ENCODE results near the gene PDZD8. TPM values are rescaled to one million over a fixed set of nuclear protein-coding genes. Genes with fewer than 3 reads are reported as not detected.

PDZD8 gene
- total RNA-seq, 2 experiments from 2014 or later, result 15.5 to 16.2 TPM

- ChIA-PET POLR2A (no interaction called here), CTCF (no interaction called here)
- peaks cover 3% of the 10 kb centered on the region for H3K27me3 Mint-ChIP-seq
- peaks cover 4% of the 10 kb centered on the region for H3K9me3 Mint-ChIP-seq
- DNase-seq (no peak), ATAC-seq (no peak)
- H3K4me1 Mint-ChIP-seq (ENCODE audit: low read depth), result no peaks in the 10 kb centered on the region
- TF ChIP-seq CTCF (IDR thresholded peaks at IDR 0.05), result no peak
- no peak overlapping the region for H3K4me3 Mint-ChIP-seq
- intact Hi-C loops (cut with micrococcal nuclease), result no loop called here
- no peak overlapping the region for H3K27ac Mint-ChIP-seq
- H3K36me3 Mint-ChIP-seq (ENCODE audit: low read depth), result peaks cover 1% of the 10 kb centered on the region
Measured at GRCh38 chr10:117419159-117419558, 43.9 kb upstream of the PDZD8 start.

GRCh38 chr10:117418121-117418520, 42.9 kb upstream of the PDZD8 start:
- intact Hi-C loops (cut with micrococcal nuclease), result no loop called here
- ChIA-PET POLR2A (no interaction called here), CTCF (interaction anchor here (1.2 kb wide), 1 partner anchor 9 kb away, joined by 3 read pairs; no protein-coding TSS in a partner anchor)
- Mint-ChIP-seq H3K27ac (no peak overlapping the region), H3K4me1 (ENCODE audit: low read depth) (no peaks in the 10 kb centered on the region), H3K9me3 (peaks cover 4% of the 10 kb centered on the region), H3K4me3 (no peak overlapping the region), H3K27me3 (peaks cover 7% of the 10 kb centered on the region), H3K36me3 (ENCODE audit: low read depth) (peaks cover 1% of the 10 kb centered on the region)
- no peak for ATAC-seq
- no peak for TF ChIP-seq CTCF (IDR thresholded peaks at IDR 0.05)
- DNase-seq, result no peak

GRCh38 chr10:117417196-117417595, 42.0 kb upstream of the PDZD8 start:
- TF ChIP-seq CTCF (IDR thresholded peaks at IDR 0.05), result no peak
- peaks cover 4% of the 10 kb centered on the region for H3K9me3 Mint-ChIP-seq
- H3K4me3 Mint-ChIP-seq, result no peak overlapping the region
- POLR2A ChIA-PET, result no interaction called here
- no peaks in the 10 kb centered on the region for H3K4me1 Mint-ChIP-seq (ENCODE audit: low read depth)
- intact Hi-C loops (cut with micrococcal nuclease), result no loop called here
- CTCF ChIA-PET, result interaction anchor here (1.1 to 1.2 kb wide), 2 partner anchors 10 to 26 kb away, joined by 3 read pairs; no protein-coding TSS in a partner anchor
- DNase-seq (no peak), ATAC-seq (no peak)
- H3K27ac Mint-ChIP-seq, result no peak overlapping the region
- peaks cover 1% of the 10 kb centered on the region for H3K36me3 Mint-ChIP-seq (ENCODE audit: low read depth)
- H3K27me3 Mint-ChIP-seq, result peaks cover 7% of the 10 kb centered on the region

DNA sequence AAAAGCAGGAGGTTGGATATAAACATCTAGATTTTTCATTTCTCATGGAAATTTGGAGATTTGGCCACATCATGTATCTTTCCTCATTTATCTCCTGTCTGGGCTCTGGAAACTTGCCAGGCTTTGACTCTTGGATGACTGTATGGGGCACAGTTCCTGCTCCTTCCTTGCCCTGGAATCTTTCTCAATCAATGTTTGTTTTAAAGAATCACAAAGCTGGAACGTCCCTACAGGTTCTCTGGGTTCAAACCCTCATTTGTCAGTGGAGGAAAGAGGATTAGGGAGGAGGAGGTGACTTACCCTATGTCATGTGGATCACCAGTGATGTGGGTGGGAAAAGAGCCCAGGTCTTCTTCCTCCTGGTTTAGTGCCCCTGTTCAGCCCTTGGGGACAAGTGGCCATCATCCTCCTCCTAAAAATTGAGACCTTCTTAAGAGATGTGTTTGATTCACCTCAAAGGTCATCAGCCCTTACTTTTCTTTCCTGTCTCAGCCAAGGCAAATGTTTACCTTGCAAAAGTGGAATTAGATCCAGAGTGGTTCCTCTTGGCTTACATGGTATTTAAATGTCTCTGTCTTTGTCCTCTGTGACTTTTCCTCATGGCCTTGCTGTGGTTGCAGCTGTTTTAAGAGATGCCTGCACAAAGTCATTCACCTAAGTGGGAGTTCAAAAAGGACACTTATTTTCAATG, 38.8 kb upstream of the PDZD8 start:
- H3K4me1 Mint-ChIP-seq (ENCODE audit: low read depth), result no peaks in the 10 kb centered on the region
- H3K9me3 Mint-ChIP-seq, result no peaks in the 10 kb centered on the region
- intact Hi-C loops (cut with micrococcal nuclease), result no loop called here
- ChIA-PET POLR2A (interaction anchor here (0.8 kb wide), 1 partner anchor 468 kb away, joined by 3 read pairs; no protein-coding TSS in a partner anchor), CTCF (no interaction called here)
- DNase-seq, result no peak
- no peaks in the 10 kb centered on the region for H3K36me3 Mint-ChIP-seq (ENCODE audit: low read depth)
- H3K27me3 Mint-ChIP-seq, result peaks cover 4% of the 10 kb centered on the region
- H3K27ac Mint-ChIP-seq, result no peak overlapping the region
- no peak overlapping the region for H3K4me3 Mint-ChIP-seq
- TF ChIP-seq CTCF (IDR thresholded peaks at IDR 0.05), result no peak
- ATAC-seq, result no peak

- Mint-ChIP-seq H3K36me3 (ENCODE audit: low read depth) (no peaks in the 10 kb centered on the region), H3K27me3 (peaks cover 4% of the 10 kb centered on the region), H3K9me3 (no peaks in the 10 kb centered on the region), H3K4me1 (ENCODE audit: low read depth) (no peaks in the 10 kb centered on the region), H3K4me3 (no peak overlapping the region), H3K27ac (no peak overlapping the region)
- intact Hi-C loops (cut with micrococcal nuclease), result no loop called here
- no peak for TF ChIP-seq CTCF (IDR thresholded peaks at IDR 0.05)
- ChIA-PET CTCF (no interaction called here), POLR2A (no interaction called here)
- ATAC-seq (no peak), DNase-seq (no peak)
Measured at GRCh38 chr10:117412469-117413010, 37.3 kb upstream of the PDZD8 start.

All from activated CD8-positive, alpha-beta T cell treated with anti-CD3 and anti-CD28 coated beads for 36 hours (primary cell).